Measurements from ENCODE around the gene FAM241B. TPM values are rescaled to one million over a fixed set of nuclear protein-coding genes. Genes with fewer than 3 reads are reported as not detected.

Gene FAM241B
- total and polyA plus RNA-seq, 2 of the 4 experiments (the other 2 are of a cell fraction): 0.18 to 1.4 TPM

DNA sequence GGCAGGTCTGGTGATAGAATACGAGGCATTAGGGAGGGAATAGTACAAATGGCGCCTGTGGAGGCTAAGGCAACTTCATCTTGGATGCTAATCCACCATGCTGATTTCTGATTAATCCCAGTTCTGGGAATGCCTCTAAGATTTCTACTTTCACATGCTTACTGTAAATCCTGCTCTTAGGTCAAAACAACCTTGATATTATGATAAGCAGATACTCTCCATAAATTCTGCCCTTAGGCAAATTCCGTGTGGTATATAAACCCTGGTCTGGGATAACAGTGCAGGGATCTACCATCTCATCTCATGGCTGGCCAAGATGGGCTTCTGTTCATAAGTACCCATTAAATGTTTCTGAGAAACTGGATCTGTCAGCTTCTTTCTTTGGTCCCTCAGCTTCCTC is 45.4 kb upstream of the FAM241B start:
- in situ Hi-C loops (cut with MboI; ENCODE audit: low sequenced_read_pairs): no loop called here

More for the DNA sequence above, 45.4 kb upstream of the FAM241B start:
- Histone ChIP-seq H3K18ac (ENCODE audit: low read depth, low read length) (no peak overlapping the region), H2AK5ac (ENCODE audit: low read depth, low read length) (no peak overlapping the region), H3K4me2 (ENCODE audit: low read depth, low read length) (no peak overlapping the region), H2AK9ac (replicated peaks; ENCODE audit: low read depth, low read length, poor library complexity) (no peak overlapping the region), H4K8ac (ENCODE audit: low read depth in 2 of 2, low read length in 2 of 2) (no peak overlapping the region), H3K4ac (ENCODE audit: low read depth, low read length) (no peak overlapping the region), H2BK20ac (ENCODE audit: low read depth, low read length) (no peak overlapping the region), H2BK5ac (ENCODE audit: low read depth, low read length, poor library complexity, severe bottlenecking) (no peak overlapping the region), H2BK120ac (ENCODE audit: low read depth, low read length) (no peak overlapping the region), H2AFZ (replicated peaks; ENCODE audit: low read length, poor library complexity) (no peak overlapping the region), H3K27me3 (ENCODE audit: control insufficient read depth, insufficient read depth, low read length) (peaks cover 24% of the 10 kb centered on the region), H3K9ac (ENCODE audit: low read depth, low read length) (no peak overlapping the region), H3K4me1 (ENCODE audit: control insufficient read depth, insufficient read depth, low read length) (no peaks in the 10 kb centered on the region), H3K56ac (ENCODE audit: extremely low read depth, insufficient read depth, low read length) (no peak overlapping the region), H3K36me3 (ENCODE audit: control insufficient read depth, insufficient read depth, low read length) (no peaks in the 10 kb centered on the region), H4K5ac (ENCODE audit: low read depth, low read length) (no peak overlapping the region), H3K23ac (ENCODE audit: low read depth, low read length) (no peak overlapping the region), H3K9me3 (ENCODE audit: control insufficient read depth, insufficient read depth, low read length) (no peaks in the 10 kb centered on the region), H3K79me1 (ENCODE audit: low read depth in 1 of 2, low read length in 2 of 2) (no peaks in the 10 kb centered on the region), H4K91ac (ENCODE audit: insufficient read depth, low read depth, low read length) (no peak overlapping the region), H3K14ac (replicated peaks; ENCODE audit: low read depth, low read length) (no peak overlapping the region), H4K20me1 (ENCODE audit: insufficient read depth, low read length) (no peaks in the 10 kb centered on the region), H3K9me1 (ENCODE audit: insufficient read depth, low read length) (no peaks in the 10 kb centered on the region), H2BK15ac (ENCODE audit: low read depth, low read length) (no peak overlapping the region), H3K4me3 (ENCODE audit: insufficient read depth, low read depth, low read length) (no peak overlapping the region), H3K27ac (ENCODE audit: insufficient read depth, low read length) (no peak overlapping the region)
- dilution Hi-C loops (cut with HindIII; ENCODE audit: low sequenced_read_pairs, unreplicated experiment) (no loop called here), intact Hi-C loops (cut with micrococcal nuclease) (no loop called here)
- no TSS peak for BruUV-seq (replicated peaks)
- TF ChIP-seq MXI1 (IDR thresholded peaks at IDR 0.05; ENCODE audit: borderline replicate concordance, low read depth, low read length) (no peak), POLR2A (IDR thresholded peaks at IDR 0.05; ENCODE audit: low read depth, low read length) (no peak), BHLHE40 (IDR thresholded peaks at IDR 0.05; ENCODE audit: low read depth, low read length) (no peak), SMC3 (IDR thresholded peaks at IDR 0.05; ENCODE audit: low read depth, low read length) (no peak), RFX5 (IDR thresholded peaks at IDR 0.05; ENCODE audit: low read depth, low read length) (no peak), RAD21 (IDR thresholded peaks at IDR 0.05; ENCODE audit: low read length) (no peak), CEBPB (IDR thresholded peaks at IDR 0.05; ENCODE audit: low read depth, low read length) (no peak), MAFK (IDR thresholded peaks at IDR 0.05; ENCODE audit: low read depth, low read length) (no peak), MAZ (IDR thresholded peaks at IDR 0.05; ENCODE audit: borderline replicate concordance, low read depth, low read length) (no peak), RCOR1 (IDR thresholded peaks at IDR 0.05; ENCODE audit: insufficient replicate concordance, low read length) (no peak), FOS (IDR thresholded peaks at IDR 0.05; ENCODE audit: low read depth, low read length) (no peak), NFE2L2 (IDR thresholded peaks at IDR 0.05; ENCODE audit: low read depth, low read length) (no peak), CHD1 (IDR thresholded peaks at IDR 0.05; ENCODE audit: low read depth, low read length) (no peak)
- TF ChIP-seq, protein P1, sequence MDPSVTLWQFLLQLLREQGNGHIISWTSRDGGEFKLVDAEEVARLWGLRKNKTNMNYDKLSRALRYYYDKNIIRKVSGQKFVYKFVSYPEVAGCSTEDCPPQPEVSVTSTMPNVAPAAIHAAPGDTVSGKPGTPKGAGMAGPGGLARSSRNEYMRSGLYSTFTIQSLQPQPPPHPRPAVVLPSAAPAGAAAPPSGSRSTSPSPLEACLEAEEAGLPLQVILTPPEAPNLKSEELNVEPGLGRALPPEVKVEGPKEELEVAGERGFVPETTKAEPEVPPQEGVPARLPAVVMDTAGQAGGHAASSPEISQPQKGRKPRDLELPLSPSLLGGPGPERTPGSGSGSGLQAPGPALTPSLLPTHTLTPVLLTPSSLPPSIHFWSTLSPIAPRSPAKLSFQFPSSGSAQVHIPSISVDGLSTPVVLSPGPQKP (IDR thresholded peaks at IDR 0.05; ENCODE audit: borderline replicate concordance, low read depth, low read length): no peak
- TF ChIP-seq, protein P2, sequence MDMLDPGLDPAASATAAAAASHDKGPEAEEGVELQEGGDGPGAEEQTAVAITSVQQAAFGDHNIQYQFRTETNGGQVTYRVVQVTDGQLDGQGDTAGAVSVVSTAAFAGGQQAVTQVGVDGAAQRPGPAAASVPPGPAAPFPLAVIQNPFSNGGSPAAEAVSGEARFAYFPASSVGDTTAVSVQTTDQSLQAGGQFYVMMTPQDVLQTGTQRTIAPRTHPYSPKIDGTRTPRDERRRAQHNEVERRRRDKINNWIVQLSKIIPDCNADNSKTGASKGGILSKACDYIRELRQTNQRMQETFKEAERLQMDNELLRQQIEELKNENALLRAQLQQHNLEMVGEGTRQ (IDR thresholded peaks at IDR 0.05; ENCODE audit: low read depth, low read length): no peak
- TF ChIP-seq, protein P3, sequence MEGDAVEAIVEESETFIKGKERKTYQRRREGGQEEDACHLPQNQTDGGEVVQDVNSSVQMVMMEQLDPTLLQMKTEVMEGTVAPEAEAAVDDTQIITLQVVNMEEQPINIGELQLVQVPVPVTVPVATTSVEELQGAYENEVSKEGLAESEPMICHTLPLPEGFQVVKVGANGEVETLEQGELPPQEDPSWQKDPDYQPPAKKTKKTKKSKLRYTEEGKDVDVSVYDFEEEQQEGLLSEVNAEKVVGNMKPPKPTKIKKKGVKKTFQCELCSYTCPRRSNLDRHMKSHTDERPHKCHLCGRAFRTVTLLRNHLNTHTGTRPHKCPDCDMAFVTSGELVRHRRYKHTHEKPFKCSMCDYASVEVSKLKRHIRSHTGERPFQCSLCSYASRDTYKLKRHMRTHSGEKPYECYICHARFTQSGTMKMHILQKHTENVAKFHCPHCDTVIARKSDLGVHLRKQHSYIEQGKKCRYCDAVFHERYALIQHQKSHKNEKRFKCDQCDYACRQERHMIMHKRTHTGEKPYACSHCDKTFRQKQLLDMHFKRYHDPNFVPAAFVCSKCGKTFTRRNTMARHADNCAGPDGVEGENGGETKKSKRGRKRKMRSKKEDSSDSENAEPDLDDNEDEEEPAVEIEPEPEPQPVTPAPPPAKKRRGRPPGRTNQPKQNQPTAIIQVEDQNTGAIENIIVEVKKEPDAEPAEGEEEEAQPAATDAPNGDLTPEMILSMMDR (conservative IDR thresholded peaks at IDR 0.05; ENCODE audit: low read depth, low read length): no peak
- CTCF ChIA-PET: no interaction called here
- no peak for DNase-seq
- POLR2A ChIA-PET (ENCODE audit: unreplicated experiment): no interaction called here
- WGBS, 2 experiments (ENCODE audit: extremely low coverage in 2 of 2, insufficient read length in 1 of 2): no CpG with 5 or more reads among the region's 3 CpGs
- ATAC-seq (ENCODE audit: low read depth): no peak

All from IMR-90 (cell line).